Mesenchymal stem cell (in vitro differentiated cells and primary cell): Measurements from ENCODE around the gene KRTAP19-7. TPM values are rescaled to one million over a fixed set of nuclear protein-coding genes. Genes with fewer than 3 reads are reported as not detected.

Source experiments
- DNase-seq: peaks from one replicate; pipeline ENCODE4 v3.0.0-alpha.2; 2013
- H2AFZ ChIP-seq: one replicate; pipeline ENCODE4 v1.6.1; 2013; ENCODE audit warnings: low read depth, mild to moderate bottlenecking, control low read depth, inconsistent platforms, low read length, moderate library complexity
- H2AK5ac ChIP-seq: 2 replicates; pipeline ENCODE4 v1.6.1; 2013; ENCODE audit warnings: low read length, moderate library complexity, mild to moderate bottlenecking, inconsistent platforms; ENCODE audit not compliant: severe bottlenecking
- H2BK120ac ChIP-seq: one replicate; pipeline ENCODE4 v1.6.1; 2013; ENCODE audit warnings: low read depth, mild to moderate bottlenecking, inconsistent platforms, low read length, moderate library complexity
- H2BK12ac ChIP-seq, 2 experiments: one replicate each; pipeline ENCODE4 v1.6.1; 2013; ENCODE audit warnings: inconsistent platforms in 2 of 2, low read length in 2 of 2, mild to moderate bottlenecking in 2 of 2, moderate library complexity in 2 of 2, control low read depth in 1 of 2
- H2BK15ac ChIP-seq: one replicate; pipeline ENCODE4 v1.6.1; 2013; ENCODE audit warnings: mild to moderate bottlenecking, low read depth, inconsistent platforms; ENCODE audit not compliant: poor library complexity, severe bottlenecking
- H2BK5ac ChIP-seq: 2 replicates; pipeline ENCODE4 v1.6.1; 2013; ENCODE audit warnings: low read depth, mild to moderate bottlenecking, low read length, control low read depth, inconsistent platforms; ENCODE audit not compliant: poor library complexity, severe bottlenecking
- H3K14ac ChIP-seq, 2 experiments: one replicate each; pipeline ENCODE4 v1.6.1; 2013; ENCODE audit warnings: inconsistent platforms in 2 of 2, low read length in 2 of 2, control low read depth in 1 of 2, mild to moderate bottlenecking in 1 of 2, moderate library complexity in 1 of 2
- H3K18ac ChIP-seq, 2 experiments: one replicate each; pipeline ENCODE4 v1.6.1; 2013; ENCODE audit warnings: inconsistent platforms in 2 of 2, low read length in 2 of 2, control low read depth in 1 of 2, low read depth in 1 of 2, mild to moderate bottlenecking in 1 of 2
- H3K23ac ChIP-seq, 2 experiments: one replicate each; pipeline ENCODE4 v1.6.1; 2013; ENCODE audit warnings: inconsistent platforms in 2 of 2, low read length in 2 of 2, mild to moderate bottlenecking in 2 of 2, moderate library complexity in 2 of 2, control low read depth in 1 of 2
- H3K27ac ChIP-seq: 2 replicates; pipeline ENCODE4 v1.5.1; 2013; ENCODE audit warnings: mild to moderate bottlenecking, moderate library complexity, low read length, control low read depth, inconsistent platforms; ENCODE audit not compliant: poor library complexity, severe bottlenecking
- H3K27me3 ChIP-seq, 2 experiments: 2 replicates each; pipeline versions ENCODE4 v1.6.1 to v1.7.0; 2013; ENCODE audit warnings: low read length in 2 of 2, mild to moderate bottlenecking in 2 of 2, moderate library complexity in 2 of 2, control low read depth in 1 of 2, inconsistent platforms in 1 of 2; ENCODE audit not compliant: control insufficient read depth in 1 of 2, insufficient read depth in 1 of 2
- H3K36me3 ChIP-seq, 2 experiments: 2 replicates each; pipeline versions ENCODE4 v1.6.1 to v1.7.0; 2013; ENCODE audit warnings: low read length in 2 of 2, control low read depth in 1 of 2, inconsistent platforms in 1 of 2, low read depth in 1 of 2, mild to moderate bottlenecking in 1 of 2; ENCODE audit not compliant: insufficient read depth in 2 of 2, control insufficient read depth in 1 of 2
- H3K4ac ChIP-seq, 2 experiments: one replicate each; pipeline ENCODE4 v1.6.1; 2013; ENCODE audit warnings: inconsistent platforms in 2 of 2, low read length in 2 of 2, mild to moderate bottlenecking in 2 of 2, moderate library complexity in 2 of 2, control low read depth in 1 of 2, low read depth in 1 of 2
- H3K4me1 ChIP-seq: 2 replicates; pipeline ENCODE4 v1.6.1; 2013; ENCODE audit warnings: low read depth, low read length, control low read depth; ENCODE audit not compliant: control insufficient read depth, insufficient read depth
- H3K4me2 ChIP-seq: 2 replicates; pipeline ENCODE4 v1.6.1; 2013; ENCODE audit warnings: low read length, mild to moderate bottlenecking, inconsistent platforms; ENCODE audit not compliant: poor library complexity, severe bottlenecking
- H3K4me3 ChIP-seq, 2 experiments: 2 replicates each; pipeline versions ENCODE4 v1.5.1 to v1.7.0; 2013; ENCODE audit warnings: low read length in 2 of 2, mild to moderate bottlenecking in 2 of 2, control low read depth in 1 of 2, low read depth in 1 of 2; ENCODE audit not compliant: insufficient read depth in 1 of 2
- H3K79me1 ChIP-seq: replicated peaks from 2 replicates; pipeline ENCODE4 v1.6.1; 2013; ENCODE audit warnings: mild to moderate bottlenecking, control low read depth, low read length, inconsistent platforms; ENCODE audit not compliant: poor library complexity, severe bottlenecking
- H3K9ac ChIP-seq: 2 replicates; pipeline ENCODE4 v1.7.0; 2013; ENCODE audit warnings: mild to moderate bottlenecking, low read length, moderate library complexity
- H3K9me3 ChIP-seq: 2 replicates; pipeline ENCODE4 v1.7.0; 2013; ENCODE audit warnings: mild to moderate bottlenecking, low read length; ENCODE audit not compliant: control insufficient read depth
- H4K8ac ChIP-seq: one replicate; pipeline ENCODE4 v1.6.1; 2013; ENCODE audit warnings: inconsistent platforms, mild to moderate bottlenecking, low read length, moderate library complexity
- H4K91ac ChIP-seq: one replicate; pipeline ENCODE4 v1.6.1; 2013; ENCODE audit warnings: mild to moderate bottlenecking, low read length, inconsistent platforms
- WGBS: methylation state at CpG from one replicate; pipeline ENCODE4 v1.1.7; 2013; ENCODE audit warnings: mixed read lengths; 5-methylcytosine and 5-hydroxymethylcytosine counted together
- small RNA-seq: library from polyadenylated mRNA; stranded (forward); fragments of <200 nt; extraction: miRNeasy Mini kit (QIAGEN cat#:217004); gene quantifications from one replicate; pipeline ENCODE3, GENCODE V24; 2013; ENCODE audit warnings: low read depth

The KRTAP19-7 gene

GRCh38 chr21:30541764-30542163 is 19.4 kb downstream of the KRTAP19-7 start, which contains the start of gene KRTAP19-6:
TSS of gene KRTAP19-6 (minus strand) at chr21:30541864. CDS start at chr21:30541833, 31 bp downstream.
- Histone ChIP-seq H3K4ac (no peak within 1 kb of the TSS), H3K4me1 (no peaks in the 10 kb centered on the region), H2BK12ac (no peak within 1 kb of the TSS), H2AK5ac (no peak within 1 kb of the TSS), H4K91ac (no peak within 1 kb of the TSS), H2BK5ac (no peak within 1 kb of the TSS), H3K36me3 (no peaks in the 10 kb centered on the region), H3K9ac (no peak within 1 kb of the TSS), H2BK120ac (no peak within 1 kb of the TSS), H3K14ac (no peak within 1 kb of the TSS), H3K79me1 (no peaks in the 10 kb centered on the region), H3K27me3 (no peaks in the 10 kb centered on the region), H2BK15ac (no peak within 1 kb of the TSS), H4K8ac (no peak within 1 kb of the TSS), H3K9me3 (no peaks in the 10 kb centered on the region), H3K18ac (no peak within 1 kb of the TSS), H3K4me3 (no peak within 1 kb of the TSS), H3K23ac (no peak within 1 kb of the TSS), H2AFZ (no peak within 1 kb of the TSS), H3K4me2 (no peak within 1 kb of the TSS), H3K27ac (no peak within 1 kb of the TSS)
- no peak for DNase-seq
- no CpG with 5 or more reads among the region's 1 CpG for WGBS

- H3K4me2 ChIP-seq = no peak overlapping the region
- no peak overlapping the region for H3K4me3 ChIP-seq
- H2BK5ac ChIP-seq = no peak overlapping the region
- no peaks in the 10 kb centered on the region for H3K27me3 ChIP-seq
- H3K23ac ChIP-seq = no peak overlapping the region
- H3K18ac ChIP-seq = no peak overlapping the region
- peaks cover 5% of the 10 kb centered on the region for H3K9me3 ChIP-seq
- no peak overlapping the region for H4K91ac ChIP-seq
- no peak overlapping the region for H3K4ac ChIP-seq
- no peak overlapping the region for H3K27ac ChIP-seq
- H2BK120ac ChIP-seq = no peak overlapping the region
- no peaks in the 10 kb centered on the region for H3K79me1 ChIP-seq
- no peak overlapping the region for H3K14ac ChIP-seq
- no peak overlapping the region for H4K8ac ChIP-seq
- no peak overlapping the region for H2BK15ac ChIP-seq
- H2AK5ac ChIP-seq = no peak overlapping the region
- H2AFZ ChIP-seq = no peak overlapping the region
- no peak overlapping the region for H2BK12ac ChIP-seq
- no peak for DNase-seq
- H3K36me3 ChIP-seq = no peaks in the 10 kb centered on the region
- H3K9ac ChIP-seq = no peak overlapping the region
- no peaks in the 10 kb centered on the region for H3K4me1 ChIP-seq
- 100% methylated on average over 1 of the region's 1 CpG for WGBS
Measured at GRCh38 chr21:30518876-30519275, 42.2 kb downstream of the KRTAP19-7 start.

- DNase-seq = no peak
- no peaks in the 10 kb centered on the region for H3K79me1 ChIP-seq
Measured at GRCh38 chr21:30515681-30516080, 45.4 kb downstream of the KRTAP19-7 start.

More at GRCh38 chr21:30515681-30516080, 45.4 kb downstream of the KRTAP19-7 start:
- Histone ChIP-seq H3K4ac (no peak overlapping the region), H3K27me3 (no peaks in the 10 kb centered on the region), H2BK12ac (no peak overlapping the region), H2AFZ (no peak overlapping the region), H2BK5ac (no peak overlapping the region), H2AK5ac (no peak overlapping the region), H3K9me3 (no peaks in the 10 kb centered on the region), H3K27ac (no peak overlapping the region), H4K91ac (no peak overlapping the region), H2BK120ac (no peak overlapping the region), H3K18ac (no peak overlapping the region), H3K23ac (no peak overlapping the region), H3K14ac (no peak overlapping the region), H3K36me3 (no peaks in the 10 kb centered on the region), H3K9ac (no peak overlapping the region), H3K4me3 (no peak overlapping the region), H4K8ac (no peak overlapping the region), H3K4me2 (no peak overlapping the region), H3K4me1 (no peaks in the 10 kb centered on the region), H2BK15ac (no peak overlapping the region)
- 57% methylated on average over 1 of the region's 1 CpG for WGBS

Small RNA genes lying within 50 kb of the gene (small RNA-seq; reads per million reads assigned to genes)
- gene AP000567.1 (not detected), gene KRTAP19-10P (not detected), gene KRTAP19-11P (not detected), gene KRTAP22-1 (not detected), gene KRTAP22-2 (not detected)
